ENCODE measurements around the gene TSPYL1. TPM values are rescaled to one million over a fixed set of nuclear protein-coding genes. Genes with fewer than 3 reads are reported as not detected.

Gene TSPYL1
- total RNA-seq, 4 donors from 2014 or later = 48.0 to 95.2 (median 67.0) TPM

GRCh38 chr6:116307001-116307400, 27.3 kb upstream of the TSPYL1 start:
- peaks cover 4% of the 10 kb centered on the region for H3K4me1 ChIP-seq
- H3K27me3 ChIP-seq = no peaks in the 10 kb centered on the region
- TF ChIP-seq POLR2AphosphoS5 (IDR thresholded peaks at IDR 0.05) (no peak), CTCF (IDR thresholded peaks at IDR 0.05) (no peak), POLR2A (IDR thresholded peaks at IDR 0.05) (no peak), EP300 (IDR thresholded peaks at IDR 0.05) (no peak)
- H3K9me3 ChIP-seq = no peaks in the 10 kb centered on the region
- no peak overlapping the region for H3K27ac ChIP-seq
- H3K36me3 ChIP-seq = no peaks in the 10 kb centered on the region
- DNase-seq (ENCODE audit: low spot score in 2 of 2) = no peak
- 97% methylated on average over 1 of the region's 1 CpG for WGBS
- no peak overlapping the region for H3K4me3 ChIP-seq

- Histone ChIP-seq H3K4me1 (peaks cover 4% of the 10 kb centered on the region), H3K27me3 (no peaks in the 10 kb centered on the region), H3K36me3 (no peaks in the 10 kb centered on the region), H3K9me3 (no peaks in the 10 kb centered on the region), H3K27ac (no peak overlapping the region), H3K4me3 (no peak overlapping the region)
- no peak for DNase-seq (ENCODE audit: low spot score in 2 of 2)
- TF ChIP-seq CTCF (IDR thresholded peaks at IDR 0.05) (no peak), POLR2A (IDR thresholded peaks at IDR 0.05) (no peak), EP300 (IDR thresholded peaks at IDR 0.05) (no peak), POLR2AphosphoS5 (IDR thresholded peaks at IDR 0.05) (no peak)
These were observed 24.9 kb upstream of the TSPYL1 start for GRCh38 chr6:116304538-116305097.

- Histone ChIP-seq H3K4me1 (peaks cover 4% of the 10 kb centered on the region), H3K36me3 (no peaks in the 10 kb centered on the region), H3K4me3 (no peak overlapping the region), H3K27me3 (no peaks in the 10 kb centered on the region), H3K9me3 (no peaks in the 10 kb centered on the region), H3K27ac (no peak overlapping the region)
- WGBS = 74% methylated on average over 3 of the region's 3 CpGs
- TF ChIP-seq POLR2A (IDR thresholded peaks at IDR 0.05) = no peak
- no peak for TF ChIP-seq EP300 (IDR thresholded peaks at IDR 0.05)
- TF ChIP-seq POLR2AphosphoS5 (IDR thresholded peaks at IDR 0.05) = no peak
- no peak for TF ChIP-seq CTCF (IDR thresholded peaks at IDR 0.05)
- DNase-seq (ENCODE audit: low spot score in 2 of 2) = no peak
These were observed 21.4 kb upstream of the TSPYL1 start for GRCh38 chr6:116301104-116301503.

- no peak overlapping the region for H3K4me3 ChIP-seq
- no peaks in the 10 kb centered on the region for H3K27me3 ChIP-seq
- H3K27ac ChIP-seq = no peak overlapping the region
- no peaks in the 10 kb centered on the region for H3K36me3 ChIP-seq
- TF ChIP-seq EP300 (IDR thresholded peaks at IDR 0.05) (no peak), CTCF (IDR thresholded peaks at IDR 0.05) (no peak), POLR2AphosphoS5 (IDR thresholded peaks at IDR 0.05) (no peak), POLR2A (IDR thresholded peaks at IDR 0.05) (no peak)
- H3K4me1 ChIP-seq = peaks cover 4% of the 10 kb centered on the region
- no peaks in the 10 kb centered on the region for H3K9me3 ChIP-seq
- no peak for DNase-seq (ENCODE audit: low spot score in 2 of 2)
- WGBS = 65% methylated on average over 1 of the region's 1 CpG
These were observed 20.8 kb upstream of the TSPYL1 start for GRCh38 chr6:116300566-116300965.

GRCh38 chr6:116298973-116299372, 19.2 kb upstream of the TSPYL1 start:
- peaks cover 4% of the 10 kb centered on the region for H3K4me1 ChIP-seq
- H3K36me3 ChIP-seq = no peaks in the 10 kb centered on the region
- no peak overlapping the region for H3K27ac ChIP-seq
- TF ChIP-seq POLR2A (IDR thresholded peaks at IDR 0.05) (no peak), EP300 (IDR thresholded peaks at IDR 0.05) (no peak), POLR2AphosphoS5 (IDR thresholded peaks at IDR 0.05) (no peak), CTCF (IDR thresholded peaks at IDR 0.05) (no peak)
- no peaks in the 10 kb centered on the region for H3K27me3 ChIP-seq
- no peak overlapping the region for H3K4me3 ChIP-seq
- DNase-seq (ENCODE audit: low spot score in 2 of 2) = no peak
- H3K9me3 ChIP-seq = no peaks in the 10 kb centered on the region

Measured in suprapubic skin (tissue), 4 donors.